HG02588 (cell line): ENCODE results near the gene CNOT6.

ENCODE experiments used
- ATAC-seq: cut with Tn5 transposase; IDR thresholded peaks from one replicate; pipeline ENCODE4 v1.9.1; 2021; ENCODE audit warnings: mild to moderate bottlenecking, moderate library complexity; ENCODE audit not compliant: unreplicated experiment

CNOT6 gene

DNA sequence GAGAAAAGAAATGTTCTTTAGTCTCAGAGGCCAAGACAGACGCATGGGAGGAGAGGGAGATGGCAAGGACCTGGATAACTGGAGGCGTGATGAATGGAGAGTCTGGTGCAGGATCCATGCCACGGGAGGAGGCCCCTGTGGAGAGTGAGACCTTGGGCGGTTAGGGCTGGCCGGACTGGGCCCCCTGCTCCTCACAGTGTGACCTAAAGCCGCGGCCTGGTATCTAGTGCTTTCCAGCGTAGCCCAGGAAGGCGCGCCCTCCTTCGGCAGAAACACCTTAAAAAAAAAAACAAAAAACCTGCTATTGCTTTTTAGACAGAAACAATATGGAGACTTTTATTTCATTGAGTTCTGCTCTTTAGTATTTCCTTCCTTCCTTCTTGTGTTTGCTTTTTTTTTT is 64.1 kb downstream of the CNOT6 start:
- ATAC-seq, result no peak

- no peak for ATAC-seq
Observed at GRCh38 chr5:180563994-180564393, 69.8 kb downstream of the CNOT6 start.

GRCh38 chr5:180568914-180569313 is 74.7 kb downstream of the CNOT6 start:
- ATAC-seq, result no peak

DNA sequence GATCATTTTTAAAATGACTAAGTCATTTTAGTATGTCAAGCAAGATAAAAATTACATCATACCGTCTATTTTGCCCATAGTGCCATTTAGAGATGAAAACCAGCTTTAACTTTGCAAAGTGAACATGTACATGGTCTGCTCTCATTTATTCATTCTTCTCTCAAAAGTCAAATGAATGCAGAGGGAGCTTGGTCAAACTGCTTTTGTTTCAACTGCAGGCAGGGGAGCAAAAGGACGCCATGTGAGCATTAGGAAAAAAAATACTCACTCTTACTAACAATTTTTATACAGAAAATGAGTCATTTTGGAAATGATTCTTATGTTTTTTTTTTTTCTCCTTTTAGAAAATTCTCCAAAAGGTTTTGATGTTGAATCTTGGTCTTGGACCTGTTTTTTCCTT is 81.4 kb downstream of the CNOT6 start:
- ATAC-seq, result no peak

- ATAC-seq, result no peak
Observed at GRCh38 chr5:180580681-180581080, 86.5 kb downstream of the CNOT6 start.

- no peak for ATAC-seq
Observed at GRCh38 chr5:180583738-180584137, 89.6 kb downstream of the CNOT6 start.

- ATAC-seq, result no peak
Observed at GRCh38 chr5:180586204-180586603, 92.0 kb downstream of the CNOT6 start.

DNA sequence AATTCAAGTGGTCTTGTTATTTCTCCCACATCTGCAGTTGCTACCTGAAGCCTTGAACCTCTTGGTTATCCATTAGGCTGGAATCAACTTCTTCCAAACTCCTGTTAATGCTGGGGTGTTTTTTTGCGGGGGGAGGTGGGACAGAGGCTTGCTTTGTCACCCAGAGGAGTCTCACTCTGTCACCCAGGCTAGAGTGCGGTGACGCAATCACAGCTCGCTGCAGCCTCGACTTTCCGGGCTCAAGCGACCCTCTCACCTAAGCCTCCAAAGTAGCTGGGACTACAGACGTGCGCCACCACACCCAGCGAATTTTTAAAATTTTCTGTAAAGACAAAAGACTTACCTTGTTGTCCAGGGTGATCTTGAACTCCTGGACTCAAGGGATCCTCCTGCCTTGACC is 92.7 kb downstream of the CNOT6 start:
- ATAC-seq, result no peak

GRCh38 chr5:180589771-180590542 is 95.8 kb downstream of the CNOT6 start:
- no peak for ATAC-seq

- no peak for ATAC-seq
Observed at GRCh38 chr5:180590543-180591310, 96.5 kb downstream of the CNOT6 start.

GRCh38 chr5:180591311-180591887 is 97.2 kb downstream of the CNOT6 start, which contains the start of gene SCGB3A1:
Gene SCGB3A1 (minus strand): TSS chr5:180591499. CDS start chr5:180591462, 37 bp downstream.
- ATAC-seq, result no peak

DNA sequence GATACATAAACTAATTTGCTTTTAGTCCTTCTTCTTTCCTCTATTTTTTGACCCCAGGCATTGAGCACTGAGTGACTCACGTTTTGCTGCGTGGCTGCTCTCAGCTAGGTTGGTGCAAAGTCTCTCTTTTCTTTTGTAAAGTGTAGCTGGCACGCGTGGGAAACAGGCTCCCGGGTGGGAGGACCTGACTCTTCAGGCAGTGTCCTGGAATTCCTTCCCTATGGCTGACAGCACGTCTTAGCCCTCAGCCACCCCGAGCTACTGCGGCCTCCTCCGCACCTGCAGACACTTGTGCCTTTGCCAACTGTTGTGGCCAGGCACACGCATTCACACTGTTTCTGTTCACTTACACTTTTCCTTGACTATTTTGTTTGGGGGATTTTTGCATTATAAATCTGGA is 98.0 kb downstream of the CNOT6 start:
- ATAC-seq, result no peak

- ATAC-seq, result no peak
Observed at GRCh38 chr5:180593446-180594206, 99.4 kb downstream of the CNOT6 start.

GRCh38 chr5:180594311-180595045 is 100.3 kb downstream of the CNOT6 start:
- no peak for ATAC-seq

DNA sequence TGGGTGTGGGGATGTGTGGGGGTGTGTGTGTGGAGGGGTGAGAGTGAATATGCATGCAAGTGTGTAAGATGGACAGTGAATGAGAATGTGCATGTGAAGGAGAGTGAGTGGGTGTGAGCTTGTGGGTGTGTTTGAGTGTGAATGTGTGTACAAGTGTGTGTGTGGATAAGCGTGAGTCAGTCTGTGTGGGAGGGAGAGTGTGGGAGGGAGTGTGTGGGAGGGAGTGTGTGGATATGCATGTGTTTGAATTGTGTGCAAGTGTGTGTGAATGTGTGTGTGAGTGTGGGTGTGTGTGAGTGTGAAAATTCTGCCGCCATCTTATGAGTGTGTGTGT is 100.8 kb downstream of the CNOT6 start:
- no peak for ATAC-seq

DNA sequence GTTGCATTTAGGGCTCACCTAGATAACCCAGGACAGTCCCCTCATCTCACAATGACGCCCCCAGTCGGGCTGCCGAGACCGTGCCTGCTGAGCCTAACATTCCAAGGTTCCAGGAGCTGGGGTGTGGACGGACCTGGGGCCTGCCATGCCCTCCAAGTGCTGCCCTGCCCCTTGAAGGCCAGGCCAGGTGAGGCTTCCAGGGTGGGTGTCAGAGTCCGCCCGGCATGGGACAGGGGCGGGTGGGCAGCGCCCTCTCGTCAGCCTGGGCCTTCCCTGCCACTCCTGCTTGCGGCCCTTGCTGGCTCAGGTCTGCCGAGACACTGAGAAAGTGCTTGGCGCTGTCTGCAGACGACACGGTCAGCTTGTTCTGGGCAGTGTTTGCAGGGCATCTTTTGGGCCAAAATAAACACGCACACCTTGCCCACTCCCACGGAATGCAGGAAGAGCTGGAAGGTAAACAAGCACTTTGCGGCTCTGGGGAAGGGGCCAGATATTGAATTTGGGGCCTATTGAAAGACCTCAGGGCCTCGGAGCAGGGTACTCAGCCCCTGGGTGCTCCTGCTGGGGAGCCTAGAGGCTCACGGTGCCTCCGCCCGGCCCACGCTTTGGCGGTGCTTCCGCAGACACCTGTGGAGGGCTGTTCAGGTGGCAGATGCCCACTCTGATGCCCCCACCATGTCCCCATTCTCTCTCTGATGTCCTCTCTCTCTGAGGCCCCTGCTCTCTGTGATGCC is 101.4 kb downstream of the CNOT6 start:
- ATAC-seq, result no peak

DNA sequence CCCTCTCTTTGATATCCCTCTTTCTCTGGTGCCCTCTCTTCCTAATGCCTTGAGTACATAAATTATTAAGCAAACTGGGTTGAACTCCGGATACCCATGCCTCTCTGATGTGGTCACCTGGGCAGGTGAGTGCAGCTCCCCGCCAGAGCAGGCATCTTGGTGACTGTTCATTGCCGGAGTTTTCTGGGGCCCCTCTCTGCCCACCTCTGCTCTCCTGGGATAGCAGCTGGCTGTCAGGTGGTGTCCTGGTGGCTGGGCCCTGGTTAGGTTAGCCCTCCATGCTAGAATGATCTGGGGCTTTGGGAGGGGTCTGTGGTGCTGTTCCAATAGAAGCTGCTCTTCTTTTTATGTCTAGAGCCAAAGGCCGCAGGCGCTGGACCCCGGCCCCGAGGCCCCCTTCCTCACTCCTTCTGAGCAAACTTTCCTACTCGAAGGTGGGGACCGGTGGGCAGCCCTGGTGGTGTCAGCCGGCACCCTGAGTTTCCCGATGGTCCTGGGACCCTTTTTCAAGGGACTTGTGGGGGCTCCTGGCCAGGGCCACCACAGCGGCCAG is 102.0 kb downstream of the CNOT6 start:
- no peak for ATAC-seq

GRCh38 chr5:180596668-180597231 is 102.6 kb downstream of the CNOT6 start:
- no peak for ATAC-seq

GRCh38 chr5:180598316-180598701 is 104.1 kb downstream of the CNOT6 start:
- no peak for ATAC-seq
